VCaP (cell line): ENCODE results near the gene C5orf15.

ENCODE experiments used
- H3K27ac ChIP-seq: fragments of 450-650 bp; 2 replicates; pipeline ENCODE4 v1.5.1; 2017
- TF ChIP-seq, protein P1 (sequence below): fragments of 450-650 bp; conservative IDR thresholded peaks from 2 replicates; pipeline ENCODE4 v1.5.1; 2017; ENCODE audit warnings: mild to moderate bottlenecking, moderate library complexity

C5orf15 gene

DNA sequence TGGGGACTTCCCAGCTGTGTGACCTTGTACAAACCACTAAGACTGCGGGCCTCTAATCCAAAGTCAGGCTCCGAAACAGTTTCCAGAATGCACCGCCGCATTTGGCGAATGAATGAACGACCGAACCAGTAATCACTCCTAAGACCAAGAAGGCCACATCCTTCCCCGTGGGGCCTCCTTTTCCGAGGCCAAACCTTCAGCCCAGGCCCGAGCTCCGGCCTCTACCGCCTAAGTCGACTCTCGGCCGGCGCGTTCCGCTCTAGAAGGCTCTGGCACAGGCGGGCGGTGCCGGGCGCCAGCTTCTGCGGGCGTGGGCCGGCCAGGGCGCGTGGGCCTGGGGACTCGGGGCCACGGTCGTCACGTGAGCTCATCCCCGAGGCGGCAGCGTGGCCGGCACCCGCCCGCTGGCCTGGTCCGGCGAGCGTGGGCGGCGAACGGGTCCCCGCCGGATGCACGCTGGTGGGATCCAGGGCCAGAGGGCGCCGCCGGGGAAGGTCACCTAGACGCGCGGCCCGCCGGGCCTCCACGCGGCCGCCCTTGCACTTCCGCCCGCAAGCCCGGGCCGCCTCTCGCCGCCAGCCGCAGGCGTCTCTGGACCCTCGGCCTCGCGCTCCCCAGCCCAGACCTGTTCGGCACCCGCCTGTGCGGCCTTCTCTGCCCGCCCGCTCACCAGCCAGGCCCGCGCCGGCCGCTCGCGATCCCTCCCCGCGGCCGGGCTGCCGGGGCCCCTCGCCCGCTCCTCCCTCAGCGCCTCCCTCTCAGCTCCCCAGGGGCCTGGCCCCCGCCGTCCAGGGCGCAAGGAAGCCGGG, 35.6 kb upstream of the C5orf15 start:
- H3K27ac ChIP-seq, result peak overlapping the region; percentile 97
- TF ChIP-seq, protein P1, sequence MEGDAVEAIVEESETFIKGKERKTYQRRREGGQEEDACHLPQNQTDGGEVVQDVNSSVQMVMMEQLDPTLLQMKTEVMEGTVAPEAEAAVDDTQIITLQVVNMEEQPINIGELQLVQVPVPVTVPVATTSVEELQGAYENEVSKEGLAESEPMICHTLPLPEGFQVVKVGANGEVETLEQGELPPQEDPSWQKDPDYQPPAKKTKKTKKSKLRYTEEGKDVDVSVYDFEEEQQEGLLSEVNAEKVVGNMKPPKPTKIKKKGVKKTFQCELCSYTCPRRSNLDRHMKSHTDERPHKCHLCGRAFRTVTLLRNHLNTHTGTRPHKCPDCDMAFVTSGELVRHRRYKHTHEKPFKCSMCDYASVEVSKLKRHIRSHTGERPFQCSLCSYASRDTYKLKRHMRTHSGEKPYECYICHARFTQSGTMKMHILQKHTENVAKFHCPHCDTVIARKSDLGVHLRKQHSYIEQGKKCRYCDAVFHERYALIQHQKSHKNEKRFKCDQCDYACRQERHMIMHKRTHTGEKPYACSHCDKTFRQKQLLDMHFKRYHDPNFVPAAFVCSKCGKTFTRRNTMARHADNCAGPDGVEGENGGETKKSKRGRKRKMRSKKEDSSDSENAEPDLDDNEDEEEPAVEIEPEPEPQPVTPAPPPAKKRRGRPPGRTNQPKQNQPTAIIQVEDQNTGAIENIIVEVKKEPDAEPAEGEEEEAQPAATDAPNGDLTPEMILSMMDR, result no peak

- H3K27ac ChIP-seq, result peak overlapping the region; percentile 97
- TF ChIP-seq, protein P1, result no peak
Measured at GRCh38 chr5:134003064-134003816, 34.8 kb upstream of the C5orf15 start.

DNA sequence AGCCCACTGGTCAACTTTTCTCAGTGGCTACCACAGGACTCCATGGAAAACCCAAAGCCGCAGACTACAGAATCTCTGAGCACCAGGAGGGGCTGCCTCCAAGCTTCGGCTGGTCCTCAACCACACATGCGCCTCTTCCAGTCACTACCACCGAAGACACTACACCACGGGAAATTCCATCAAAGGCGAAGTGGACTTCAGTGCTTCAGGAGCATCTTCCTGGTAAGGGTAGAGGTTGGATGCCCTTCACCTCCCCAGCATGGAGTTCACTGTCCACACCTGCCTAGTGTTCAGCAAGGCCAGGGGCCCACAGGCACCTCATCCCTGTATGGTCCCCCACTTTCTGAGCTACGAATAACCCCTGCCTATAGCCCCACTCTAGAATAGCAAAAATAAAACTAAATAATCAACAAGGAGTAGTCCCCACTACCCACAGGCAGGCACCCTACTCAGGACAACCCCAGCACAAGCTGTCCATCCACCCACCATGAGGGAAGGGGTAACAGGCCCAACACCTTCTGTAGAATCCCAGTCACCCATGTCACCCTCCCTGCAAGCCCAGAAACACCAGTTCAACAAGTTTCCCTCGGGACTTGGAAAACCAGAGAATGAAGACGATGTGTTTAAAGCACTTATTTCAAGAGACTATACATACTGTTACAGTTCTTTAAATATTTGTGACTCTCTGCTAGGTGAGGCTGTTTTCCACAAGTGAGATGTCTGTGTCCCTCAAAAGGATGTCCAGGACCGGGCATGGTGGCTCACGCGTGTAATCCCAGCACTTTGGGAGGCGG, 33.7 kb upstream of the C5orf15 start:
- TF ChIP-seq, protein P1, result no peak
- H3K27ac ChIP-seq, result peak overlapping the region; percentile 97

DNA sequence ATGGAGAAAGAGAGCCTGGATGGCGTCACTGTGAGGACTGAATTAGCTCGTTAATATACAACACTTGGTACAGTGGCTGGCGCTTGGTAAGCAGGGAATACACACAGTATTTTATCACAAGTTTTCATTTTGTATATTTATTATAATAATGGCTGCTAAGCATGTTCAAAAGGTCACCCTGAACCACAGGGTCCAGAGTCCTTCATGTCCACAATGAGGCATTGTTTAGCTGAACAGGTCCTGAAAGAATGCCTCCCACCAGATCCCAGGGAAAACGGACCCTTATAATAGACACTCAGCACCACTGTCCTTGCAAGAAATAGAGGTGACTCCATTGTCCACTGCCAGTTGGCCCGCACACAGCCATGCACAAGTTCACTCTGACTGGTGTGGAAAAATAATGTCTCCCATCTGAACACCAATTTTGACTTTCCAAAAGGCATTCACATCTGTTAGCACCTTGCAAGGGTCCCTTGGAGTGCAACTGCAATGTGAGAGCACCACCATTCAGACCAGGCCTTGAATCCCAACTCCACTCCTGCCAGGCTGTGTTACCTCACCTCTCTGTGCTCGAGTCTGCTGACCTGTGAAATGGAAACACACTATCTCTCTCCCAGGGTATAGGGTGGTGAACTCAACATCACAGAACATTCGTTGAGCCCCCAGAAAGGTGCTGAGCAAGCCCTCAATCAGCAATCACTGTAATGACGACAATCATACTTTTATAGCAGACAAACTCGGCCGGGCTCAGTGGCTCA, 32.5 kb upstream of the C5orf15 start:
- no peak overlapping the region for H3K27ac ChIP-seq
- TF ChIP-seq, protein P1, result no peak

- TF ChIP-seq, protein P1, result no peak
- H3K27ac ChIP-seq, result no peak overlapping the region
Measured at GRCh38 chr5:134000091-134000511, 31.7 kb upstream of the C5orf15 start.

DNA sequence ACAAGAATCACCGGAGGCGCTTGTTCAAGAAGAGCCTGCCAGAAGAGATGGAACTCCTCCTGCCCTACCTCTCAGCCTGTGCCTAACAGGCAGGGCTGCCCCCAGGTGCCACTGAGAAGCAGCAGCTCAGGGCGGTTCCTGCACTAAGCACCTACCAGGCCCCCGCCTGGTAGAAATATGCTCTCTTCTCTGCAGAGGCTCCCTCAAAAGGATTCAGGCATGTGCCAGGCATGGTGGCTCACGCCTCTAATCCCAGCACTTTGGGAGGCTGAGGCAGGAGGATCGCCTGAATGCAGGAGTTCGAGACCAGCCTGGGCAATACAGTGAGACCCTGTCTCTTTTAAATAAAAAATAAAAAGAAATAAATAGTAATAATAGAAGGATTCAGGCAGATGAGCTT, 30.4 kb upstream of the C5orf15 start:
- TF ChIP-seq, protein P1, result no peak
- H3K27ac ChIP-seq, result no peak overlapping the region
